ENCODE data around the gene ERC2. TPM values are rescaled to one million over a fixed set of nuclear protein-coding genes. Genes with fewer than 3 reads are reported as not detected.

ERC2 gene
- total RNA-seq, 1 donor from 2014 or later: 0.15 TPM

GRCh38 chr3:56428667-56429066 is 39.6 kb downstream of the ERC2 start:
- intact Hi-C loops (cut with micrococcal nuclease): no loop called here

DNA sequence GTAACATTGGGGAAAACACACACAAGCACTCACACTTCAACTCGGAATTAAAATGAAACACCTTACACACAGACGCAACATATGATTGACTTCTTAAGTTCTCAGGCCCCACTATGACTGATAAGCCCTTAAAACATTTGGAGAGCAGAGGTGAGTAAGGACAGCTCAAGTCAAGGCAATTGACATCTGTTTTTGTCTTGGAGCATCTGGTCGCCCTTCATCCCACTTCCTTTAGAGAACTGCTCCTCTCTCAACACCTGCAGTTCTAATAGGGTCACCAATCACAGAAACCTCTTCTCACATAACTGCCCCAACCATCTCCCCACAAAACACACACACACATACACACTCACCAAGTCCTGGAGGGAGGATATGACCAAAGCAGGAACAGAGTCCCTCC is 43.4 kb downstream of the ERC2 start:
- intact Hi-C loops (cut with micrococcal nuclease): no loop called here

- intact Hi-C loops (cut with micrococcal nuclease): no loop called here
Measured at GRCh38 chr3:56424336-56424735, 43.9 kb downstream of the ERC2 start.

DNA sequence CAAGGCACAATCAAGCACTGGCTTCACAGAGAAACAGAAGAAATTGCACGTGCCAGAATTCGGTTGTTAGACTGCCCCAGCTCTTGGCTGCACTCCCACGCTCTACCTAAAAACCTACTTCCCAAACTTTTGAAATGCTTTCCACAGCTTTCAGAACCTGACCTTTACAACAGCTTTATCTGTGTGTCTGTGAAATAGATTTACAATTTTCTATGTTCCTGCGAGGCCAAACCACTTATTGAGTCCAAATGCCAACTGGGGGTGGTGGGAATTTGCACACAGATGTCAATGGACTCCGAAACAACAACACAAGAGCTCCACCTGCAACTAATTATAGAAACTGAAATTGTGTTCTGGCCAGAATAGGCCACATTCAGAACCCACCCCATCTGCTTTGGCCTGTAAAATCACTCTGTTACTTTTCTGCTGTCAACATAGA is 44.6 kb downstream of the ERC2 start:
- intact Hi-C loops (cut with micrococcal nuclease): no loop called here

- intact Hi-C loops (cut with micrococcal nuclease): no loop called here
Measured at GRCh38 chr3:56422316-56422715, 46.0 kb downstream of the ERC2 start.

- intact Hi-C loops (cut with micrococcal nuclease): no loop called here
Measured at GRCh38 chr3:56421205-56421604, 47.1 kb downstream of the ERC2 start.

GRCh38 chr3:56415652-56416051 is 52.6 kb downstream of the ERC2 start:
- intact Hi-C loops (cut with micrococcal nuclease): no loop called here

GRCh38 chr3:56413911-56414310 is 54.4 kb downstream of the ERC2 start:
- intact Hi-C loops (cut with micrococcal nuclease): no loop called here

DNA sequence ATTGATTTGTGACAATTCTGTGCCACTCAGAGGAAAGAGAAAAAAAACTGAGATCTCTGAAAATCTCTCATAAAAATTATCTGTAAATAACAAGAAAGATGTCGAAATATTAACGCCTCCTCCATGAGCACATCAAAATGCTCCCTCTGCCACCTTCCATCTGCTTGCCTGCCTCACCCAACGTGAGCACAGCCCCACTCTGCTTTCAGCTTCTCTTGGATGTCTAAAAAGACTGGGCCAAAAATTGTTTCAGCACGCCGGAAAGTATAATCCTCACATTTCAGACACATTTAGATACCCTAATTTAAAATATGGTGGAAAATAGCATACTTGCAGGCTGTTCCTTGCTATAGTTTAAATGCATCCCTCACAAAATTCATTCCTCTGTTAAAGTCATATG is 57.1 kb downstream of the ERC2 start:
- intact Hi-C loops (cut with micrococcal nuclease): no loop called here

DNA sequence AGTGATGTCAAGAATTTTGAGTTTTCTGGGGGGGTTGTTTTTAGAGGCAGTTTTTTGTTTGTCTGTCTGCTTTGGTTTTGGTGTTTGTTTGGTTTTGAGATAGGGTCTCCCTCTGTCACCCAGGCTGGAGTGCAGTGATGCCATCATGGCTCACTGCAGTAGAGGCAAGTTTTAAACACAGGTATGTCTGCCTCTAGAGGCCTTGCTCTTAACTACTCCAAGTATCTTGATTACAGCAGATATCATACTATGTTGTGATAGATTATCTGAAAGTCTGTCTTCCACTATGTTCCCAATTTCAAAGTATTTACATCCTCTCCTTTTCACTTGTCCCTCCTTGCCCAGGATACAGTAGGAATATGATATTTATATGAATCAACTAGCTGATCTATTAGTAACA is 57.7 kb downstream of the ERC2 start:
- intact Hi-C loops (cut with micrococcal nuclease): no loop called here

GRCh38 chr3:56409790-56410189 is 58.5 kb downstream of the ERC2 start:
- intact Hi-C loops (cut with micrococcal nuclease): no loop called here

GRCh38 chr3:56408761-56409196 is 59.5 kb downstream of the ERC2 start:
- intact Hi-C loops (cut with micrococcal nuclease): no loop called here

DNA sequence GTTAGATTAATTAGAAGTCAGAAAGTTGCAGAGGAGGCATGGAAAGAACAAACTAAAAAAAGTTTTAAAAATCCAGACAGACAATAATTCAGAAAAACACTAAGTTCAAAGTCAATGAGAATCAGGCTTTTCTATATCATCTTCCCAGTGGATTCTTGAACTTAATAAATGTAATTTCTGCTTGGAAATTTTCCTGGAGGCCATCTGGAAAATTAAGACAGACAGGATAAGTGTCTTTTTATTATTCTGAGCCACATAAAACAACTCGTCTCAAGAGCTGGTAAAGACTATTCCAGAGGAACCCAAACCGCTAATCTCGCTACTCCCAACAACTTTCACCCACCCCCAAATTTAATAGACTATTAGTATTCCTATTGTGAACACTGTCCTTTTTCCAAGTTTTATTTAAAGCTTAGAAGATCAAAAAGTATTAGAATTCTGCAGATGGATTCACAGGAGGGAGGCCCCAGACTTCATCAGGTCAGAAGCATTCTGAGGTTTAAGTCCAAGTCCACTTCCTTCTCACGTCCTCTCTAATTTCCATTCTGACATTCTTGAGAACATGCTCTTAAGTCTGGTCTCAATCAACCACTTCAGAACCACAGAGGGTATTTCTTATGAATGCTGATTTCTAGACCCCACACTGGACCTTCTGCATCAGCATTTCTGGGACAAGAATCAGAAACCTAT is 61.3 kb downstream of the ERC2 start:
- intact Hi-C loops (cut with micrococcal nuclease): no loop called here

GRCh38 chr3:56404884-56405283 is 63.4 kb downstream of the ERC2 start:
- intact Hi-C loops (cut with micrococcal nuclease): no loop called here

- intact Hi-C loops (cut with micrococcal nuclease): no loop called here
Measured at GRCh38 chr3:56398659-56399058, 69.6 kb downstream of the ERC2 start.

DNA sequence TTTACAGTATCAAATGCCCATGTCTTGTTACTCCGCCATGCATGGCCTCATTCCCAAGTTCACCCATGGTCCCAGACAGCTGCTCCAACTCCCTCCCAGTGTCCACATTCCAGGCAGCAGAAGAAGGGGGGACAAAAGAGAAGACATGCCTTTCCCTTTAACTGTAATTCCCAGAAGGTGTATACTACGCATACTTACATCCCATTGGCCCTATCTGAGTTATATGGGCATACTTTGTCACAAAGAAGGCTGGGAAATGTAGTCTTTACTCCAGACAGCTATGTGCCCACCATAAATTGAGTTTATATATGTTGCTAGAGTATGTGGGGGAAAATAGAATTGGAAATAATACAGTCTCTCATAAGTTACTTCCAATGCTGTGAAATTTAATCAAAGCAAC is 70.5 kb downstream of the ERC2 start:
- intact Hi-C loops (cut with micrococcal nuclease): no loop called here

- intact Hi-C loops (cut with micrococcal nuclease): no loop called here
Measured at GRCh38 chr3:56389183-56389830, 79.0 kb downstream of the ERC2 start.

DNA sequence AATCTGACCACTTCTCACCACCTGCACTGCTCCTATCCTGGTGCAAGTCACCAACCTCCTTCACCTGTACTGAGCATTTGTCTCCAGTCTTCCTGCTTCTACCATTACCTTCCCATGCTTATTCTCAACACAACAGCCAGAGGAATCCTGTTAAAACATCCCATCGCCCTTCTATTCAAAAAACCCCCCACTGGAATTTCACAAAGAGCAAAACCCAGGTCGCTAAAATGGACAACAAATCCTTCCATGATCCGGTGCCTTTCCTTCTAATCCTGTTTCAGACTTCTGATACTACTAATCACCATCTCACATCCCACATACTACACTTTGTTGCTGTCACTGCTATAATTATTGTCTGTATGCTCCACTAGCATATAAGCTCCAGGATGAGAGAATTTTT is 85.2 kb downstream of the ERC2 start:
- intact Hi-C loops (cut with micrococcal nuclease): no loop called here

- intact Hi-C loops (cut with micrococcal nuclease): no loop called here
Measured at GRCh38 chr3:56379723-56380287, 88.5 kb downstream of the ERC2 start.

DNA sequence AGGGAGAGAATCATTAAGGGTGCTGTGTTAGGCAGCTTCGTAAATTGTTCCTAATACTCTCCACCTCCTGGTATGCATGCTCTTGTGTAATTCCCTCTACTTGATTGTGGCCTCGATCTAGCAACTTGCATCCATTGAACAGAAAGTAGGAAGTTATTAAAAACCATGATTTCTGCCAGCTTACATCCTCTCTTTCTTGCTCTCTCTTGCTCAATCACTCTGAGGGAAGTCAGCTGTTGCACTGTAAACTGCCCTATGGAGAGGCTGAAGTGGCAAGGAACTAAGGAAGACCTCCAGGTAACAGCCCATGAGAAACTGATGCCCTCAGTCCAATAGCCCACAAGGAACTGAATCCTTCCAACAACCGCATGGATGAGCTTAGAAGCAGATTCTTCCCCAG is 92.6 kb downstream of the ERC2 start:
- intact Hi-C loops (cut with micrococcal nuclease): no loop called here

DNA sequence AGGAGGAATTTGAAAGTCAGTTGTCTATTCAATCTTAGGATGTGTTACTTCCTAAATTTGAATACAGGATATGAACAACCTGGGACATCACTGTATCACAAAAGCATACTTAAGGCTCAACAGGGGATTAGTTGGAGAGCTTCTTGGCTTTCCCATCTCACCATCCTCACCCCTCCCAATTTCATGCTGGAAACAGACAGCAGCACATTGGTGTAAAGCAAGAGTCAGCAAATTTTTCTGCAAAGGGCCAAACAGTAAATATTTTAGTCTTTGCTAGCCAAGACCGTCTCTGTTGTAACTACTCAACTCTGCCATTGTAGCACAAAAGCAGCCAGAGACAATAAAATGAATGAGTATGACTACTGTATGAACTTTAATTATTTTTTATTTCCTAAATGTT is 94.9 kb downstream of the ERC2 start:
- intact Hi-C loops (cut with micrococcal nuclease): no loop called here

GRCh38 chr3:56370991-56371775 is 97.1 kb downstream of the ERC2 start:
- intact Hi-C loops (cut with micrococcal nuclease): no loop called here
